ENCODE data around the gene DAPK1. TPM values are rescaled to one million over a fixed set of nuclear protein-coding genes. Genes with fewer than 3 reads are reported as not detected.

Gene DAPK1
- 10 to 100 TPM; 43.1 to 98.7 (median 48.9) TPM for total RNA-seq
- 10 to 100 TPM; 29.1 to 31.8 TPM for polyA plus RNA-seq

DNA sequence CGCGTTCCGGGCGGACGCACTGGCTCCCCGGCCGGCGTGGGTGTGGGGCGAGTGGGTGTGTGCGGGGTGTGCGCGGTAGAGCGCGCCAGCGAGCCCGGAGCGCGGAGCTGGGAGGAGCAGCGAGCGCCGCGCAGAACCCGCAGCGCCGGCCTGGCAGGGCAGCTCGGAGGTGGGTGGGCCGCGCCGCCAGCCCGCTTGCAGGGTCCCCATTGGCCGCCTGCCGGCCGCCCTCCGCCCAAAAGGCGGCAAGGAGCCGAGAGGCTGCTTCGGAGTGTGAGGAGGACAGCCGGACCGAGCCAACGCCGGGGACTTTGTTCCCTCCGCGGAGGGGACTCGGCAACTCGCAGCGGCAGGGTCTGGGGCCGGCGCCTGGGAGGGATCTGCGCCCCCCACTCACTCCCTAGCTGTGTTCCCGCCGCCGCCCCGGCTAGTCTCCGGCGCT is at the start of gene DAPK1:
TSS of gene DAPK1 (plus strand) at position 264 of the 442 bp plus-strand sequence. CDS start 1,211 bp downstream, outside the sequence.
- WGBS, 2 donors = 0% methylated on average over 44 to 55 of the region's 55 CpGs
- intact Hi-C loops (cut with DNase I) = loop anchor here in 2 of 3 donors (5.0 to 10.0 kb wide), 2 partner anchors 153 to 160 kb away; no protein-coding TSS in a partner anchor
- H3K36me3 ChIP-seq = no peaks in the 10 kb centered on the region

DNA sequence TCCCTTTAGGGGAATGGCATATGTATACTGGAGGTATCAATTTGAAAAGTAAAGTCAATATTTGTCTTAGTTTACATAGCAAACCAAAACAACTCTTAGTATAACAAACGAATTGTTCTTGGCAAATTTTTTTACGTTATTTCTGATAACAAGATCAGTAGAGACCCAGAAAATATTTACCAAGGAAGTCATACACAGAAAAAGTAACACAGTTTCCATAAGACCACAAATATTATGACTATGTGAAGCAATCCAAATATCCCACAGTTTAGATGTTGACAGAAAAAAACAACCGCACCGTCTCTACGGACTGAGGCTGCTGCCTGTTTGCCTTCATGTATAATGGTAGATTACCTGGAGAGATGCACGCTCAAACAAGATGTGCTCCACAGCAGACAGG is 46.5 kb upstream of the DAPK1 start:
- Histone ChIP-seq H3K27me3 (no peaks in the 10 kb centered on the region), H3K27ac (peak overlapping the region in 1 of 4 donors; percentile 23), H3K9me3 (no peaks in the 10 kb centered on the region), H3K4me1 (peaks cover 3 to 28% (median 11%) of the 10 kb centered on the region in 3 donors), H3K36me3 (no peaks in the 10 kb centered on the region), H3K4me3 (no peak overlapping the region)
- no peak for DNase-seq
- intact Hi-C loops (cut with DNase I) = no loop called here
- FAIRE-seq = no peak
- WGBS, 2 donors = 23 to 24% methylated on average over 6 of the region's 6 CpGs
- TF ChIP-seq, protein P1, sequence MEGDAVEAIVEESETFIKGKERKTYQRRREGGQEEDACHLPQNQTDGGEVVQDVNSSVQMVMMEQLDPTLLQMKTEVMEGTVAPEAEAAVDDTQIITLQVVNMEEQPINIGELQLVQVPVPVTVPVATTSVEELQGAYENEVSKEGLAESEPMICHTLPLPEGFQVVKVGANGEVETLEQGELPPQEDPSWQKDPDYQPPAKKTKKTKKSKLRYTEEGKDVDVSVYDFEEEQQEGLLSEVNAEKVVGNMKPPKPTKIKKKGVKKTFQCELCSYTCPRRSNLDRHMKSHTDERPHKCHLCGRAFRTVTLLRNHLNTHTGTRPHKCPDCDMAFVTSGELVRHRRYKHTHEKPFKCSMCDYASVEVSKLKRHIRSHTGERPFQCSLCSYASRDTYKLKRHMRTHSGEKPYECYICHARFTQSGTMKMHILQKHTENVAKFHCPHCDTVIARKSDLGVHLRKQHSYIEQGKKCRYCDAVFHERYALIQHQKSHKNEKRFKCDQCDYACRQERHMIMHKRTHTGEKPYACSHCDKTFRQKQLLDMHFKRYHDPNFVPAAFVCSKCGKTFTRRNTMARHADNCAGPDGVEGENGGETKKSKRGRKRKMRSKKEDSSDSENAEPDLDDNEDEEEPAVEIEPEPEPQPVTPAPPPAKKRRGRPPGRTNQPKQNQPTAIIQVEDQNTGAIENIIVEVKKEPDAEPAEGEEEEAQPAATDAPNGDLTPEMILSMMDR (IDR thresholded peaks at IDR 0.05) = no peak
- ATAC-seq = peak; percentile 23 to 64 (median 44)

More for the DNA sequence above, at the start of gene DAPK1:
- no peak for FAIRE-seq
- Histone ChIP-seq H3K27me3 (no peaks in the 10 kb centered on the region), H3K9me3 (no peaks in the 10 kb centered on the region), H3K27ac (peak within 1 kb of the TSS; percentile 91 to 97 (median 94)), H3K4me3 (peak within 1 kb of the TSS; percentile 65 to 85 (median 82)), H3K4me1 (peaks cover 9 to 39% (median 38%) of the 10 kb centered on the region in 3 donors)
- ATAC-seq = peak; percentile 80 to 88 (median 82)
- TF ChIP-seq, protein P1 (IDR thresholded peaks at IDR 0.05) = no peak
- DNase-seq = peak; percentile 72 to 91 (median 82)

DNA sequence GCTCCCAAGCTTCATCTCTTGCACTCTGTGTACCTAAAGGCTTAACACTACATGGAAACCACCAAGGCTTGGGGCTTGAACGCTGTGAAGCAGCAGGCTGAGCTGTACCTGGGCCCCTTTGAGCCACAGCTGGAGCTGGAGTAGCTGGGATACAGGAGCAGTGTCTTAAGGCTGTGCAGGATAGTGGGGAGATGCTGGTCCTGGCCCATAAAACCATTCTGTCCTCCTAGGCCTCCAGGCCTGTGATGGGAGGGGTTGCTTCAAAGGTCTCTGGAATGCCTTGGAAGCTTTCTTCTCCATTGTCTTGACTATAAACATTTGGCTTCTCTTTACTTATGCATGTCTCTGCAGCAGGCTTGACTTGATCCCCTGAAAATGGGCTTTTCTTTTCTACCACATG is 42.3 kb upstream of the DAPK1 start:
- H3K36me3 ChIP-seq = no peaks in the 10 kb centered on the region
- intact Hi-C loops (cut with DNase I) = no loop called here
- DNase-seq (no peak), ATAC-seq (no peak), FAIRE-seq (no peak)
- no peak overlapping the region for H3K27ac ChIP-seq
- no peaks in the 10 kb centered on the region for H3K27me3 ChIP-seq
- peaks cover 0 to 8% (median 8%) of the 10 kb centered on the region in 3 donors for H3K4me1 ChIP-seq
- WGBS, 2 donors = 85 to 94% methylated on average over 1 of the region's 1 CpG
- no peaks in the 10 kb centered on the region for H3K9me3 ChIP-seq
- no peak overlapping the region for H3K4me3 ChIP-seq
- TF ChIP-seq, protein P1 (IDR thresholded peaks at IDR 0.05) = no peak

DNA sequence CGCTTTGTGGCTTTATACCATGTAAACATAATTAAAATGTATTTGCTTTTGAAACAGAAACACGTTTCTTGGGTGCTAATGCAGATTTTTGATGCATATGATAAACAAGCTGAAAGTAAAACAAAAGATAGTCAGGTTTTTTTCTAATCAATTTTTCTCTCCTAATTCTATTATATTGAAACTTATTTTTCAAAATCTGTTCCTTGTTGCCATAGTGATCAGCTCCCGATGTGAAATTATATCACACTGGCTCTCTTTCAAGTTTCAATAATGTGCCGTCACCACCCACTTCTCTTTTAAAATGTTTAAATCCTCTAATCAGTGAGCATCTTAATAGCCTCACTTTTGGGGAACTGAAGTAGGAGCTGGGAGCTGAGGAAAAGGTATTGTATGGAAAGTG is 36.4 kb upstream of the DAPK1 start:
- FAIRE-seq = no peak
- no peaks in the 10 kb centered on the region for H3K36me3 ChIP-seq
- no peak overlapping the region for H3K4me3 ChIP-seq
- ATAC-seq = no peak
- H3K9me3 ChIP-seq = no peaks in the 10 kb centered on the region
- H3K4me1 ChIP-seq = no peaks in the 10 kb centered on the region
- no peak for DNase-seq
- intact Hi-C loops (cut with DNase I) = no loop called here
- no peak overlapping the region for H3K27ac ChIP-seq
- WGBS, 2 donors = 58 to 67% methylated on average over 4 of the region's 4 CpGs
- no peaks in the 10 kb centered on the region for H3K27me3 ChIP-seq
- TF ChIP-seq, protein P1 (IDR thresholded peaks at IDR 0.05) = no peak
